Smooth muscle cell (in vitro differentiated cells): Measurements from ENCODE around the gene SLC4A3. TPM values are rescaled to one million over a fixed set of nuclear protein-coding genes. Genes with fewer than 3 reads are reported as not detected.

ENCODE experiments used
- DNase-seq: peaks from one replicate; lab custom pipeline; 2025; ENCODE audit not compliant: unreplicated experiment; lab: John Stamatoyannopoulos, UW
- H2AFZ ChIP-seq: fragments of 200-600 bp; sonication (generic); 2 replicates; pipeline ENCODE4 v1.6.0; 2016; ENCODE audit warnings: antibody characterized with exemption, low read depth, mild to moderate bottlenecking
- H3F3A ChIP-seq: fragments of 200-600 bp; sonication (generic); 2 replicates; pipeline ENCODE4 v1.6.0; 2017; ENCODE audit warnings: antibody characterized with exemption, low read depth
- H3K27ac ChIP-seq: fragments of 200-600 bp; sonication (generic); 2 replicates; pipeline ENCODE4 v1.5.1; 2016; ENCODE audit warnings: low read depth, mild to moderate bottlenecking
- H3K27me3 ChIP-seq: fragments of 200-600 bp; sonication (generic); 2 replicates; pipeline ENCODE4 v1.6.1; 2016; ENCODE audit warnings: low read depth, mild to moderate bottlenecking
- H3K36me3 ChIP-seq: fragments of 200-600 bp; sonication (generic); 2 replicates; pipeline ENCODE4 v1.5.1; 2016; ENCODE audit warnings: low read depth
- H3K4me1 ChIP-seq: fragments of 200-600 bp; sonication (generic); 2 replicates; pipeline ENCODE4 v1.5.1; 2016; ENCODE audit warnings: low read depth
- H3K4me2 ChIP-seq: fragments of 200-600 bp; sonication (generic); 2 replicates; pipeline ENCODE4 v1.6.0; 2016; ENCODE audit warnings: mild to moderate bottlenecking
- H3K4me3 ChIP-seq: fragments of 200-600 bp; sonication (generic); 2 replicates; pipeline ENCODE4 v1.5.1; 2016; ENCODE audit warnings: mild to moderate bottlenecking
- H3K79me2 ChIP-seq: fragments of 200-600 bp; sonication (generic); 2 replicates; pipeline ENCODE4 v1.6.0; 2016; ENCODE audit warnings: low read depth, mild to moderate bottlenecking
- H3K9ac ChIP-seq: fragments of 200-600 bp; sonication (generic); 2 replicates; pipeline ENCODE4 v1.6.0; 2016; ENCODE audit warnings: low read depth
- H3K9me3 ChIP-seq: fragments of 200-600 bp; sonication (generic); replicated peaks from 2 replicates; pipeline ENCODE4 v1.5.1; 2016; ENCODE audit warnings: low read depth
- H4K20me1 ChIP-seq: fragments of 200-600 bp; sonication (generic); 2 replicates; pipeline ENCODE4 v1.6.0; 2016; ENCODE audit warnings: low read depth
- CTCF ChIP-seq: fragments of 200-600 bp; sonication (generic); IDR thresholded peaks from 2 replicates; pipeline ENCODE4 v1.5.1; 2017; ENCODE audit warnings: borderline replicate concordance, mild to moderate bottlenecking, antibody characterized with exemption; ENCODE audit not compliant: insufficient read depth, poor library complexity, severe bottlenecking
- WGBS: methylation state at CpG from one replicate; pipeline ENCODE4 v1.1.7; 2016; ENCODE audit warnings: low lambda C conversion rate; 5-methylcytosine and 5-hydroxymethylcytosine counted together
- polyA plus RNA-seq: library from polyadenylated mRNA; unstranded; fragments of >200 nt; fragmentation: Nextera tagmentation; extraction: Ambion mirVana; gene quantifications from 2 replicates; pipeline ENCODE4 v1.2.1, GENCODE V29; 2016
- total RNA-seq: library from RNA; depleted of rRNA; stranded (reverse); fragments of >200 nt; gene quantifications from 2 replicates; pipeline ENCODE4 v1.2.3, GENCODE V29; 2014

SLC4A3 gene
- total and polyA plus RNA-seq, 2 experiments from 2014 or later: 4.9 to 12.1 TPM

GRCh38 chr2:219603771-219604170 is 23.7 kb upstream of the SLC4A3 start:
- Histone ChIP-seq H3K79me2 (no peaks in the 10 kb centered on the region), H3F3A (no peaks in the 10 kb centered on the region), H4K20me1 (no peaks in the 10 kb centered on the region), H3K27ac (no peak overlapping the region), H2AFZ (no peak overlapping the region), H3K4me2 (no peak overlapping the region), H3K9me3 (no peaks in the 10 kb centered on the region), H3K36me3 (no peaks in the 10 kb centered on the region), H3K4me1 (no peaks in the 10 kb centered on the region), H3K4me3 (no peak overlapping the region), H3K27me3 (no peaks in the 10 kb centered on the region), H3K9ac (no peak overlapping the region)
- TF ChIP-seq CTCF: no peak
- 96% methylated on average over 5 of the region's 5 CpGs for WGBS
- DNase-seq: no peak

GRCh38 chr2:219605607-219605954 is 21.8 kb upstream of the SLC4A3 start:
- no peak for TF ChIP-seq CTCF
- Histone ChIP-seq H3K9ac (no peak overlapping the region), H3K27me3 (no peaks in the 10 kb centered on the region)

GRCh38 chr2:219607931-219608330 is 19.5 kb upstream of the SLC4A3 start:
- Histone ChIP-seq H3K4me1 (no peaks in the 10 kb centered on the region), H3K36me3 (no peaks in the 10 kb centered on the region), H3K9me3 (no peaks in the 10 kb centered on the region), H2AFZ (no peak overlapping the region), H3K4me2 (no peak overlapping the region), H3F3A (no peaks in the 10 kb centered on the region), H3K4me3 (no peak overlapping the region), H3K9ac (no peak overlapping the region), H3K27me3 (no peaks in the 10 kb centered on the region), H4K20me1 (no peaks in the 10 kb centered on the region), H3K27ac (no peak overlapping the region), H3K79me2 (no peaks in the 10 kb centered on the region)
- no peak for DNase-seq
- TF ChIP-seq CTCF: no peak
- 97% methylated on average over 15 of the region's 15 CpGs for WGBS

More at GRCh38 chr2:219605607-219605954, 21.8 kb upstream of the SLC4A3 start:
- no peak for DNase-seq
- Histone ChIP-seq H3F3A (no peaks in the 10 kb centered on the region), H3K9me3 (no peaks in the 10 kb centered on the region), H3K4me1 (no peaks in the 10 kb centered on the region), H2AFZ (no peak overlapping the region), H3K36me3 (no peaks in the 10 kb centered on the region), H3K79me2 (no peaks in the 10 kb centered on the region), H3K27ac (no peak overlapping the region), H4K20me1 (no peaks in the 10 kb centered on the region), H3K4me3 (no peak overlapping the region), H3K4me2 (no peak overlapping the region)
- 97% methylated on average over 6 of the region's 6 CpGs for WGBS

- Histone ChIP-seq H2AFZ (no peak overlapping the region), H3K4me3 (no peak overlapping the region), H3K9me3 (no peaks in the 10 kb centered on the region), H3K27ac (no peak overlapping the region), H3K4me1 (no peaks in the 10 kb centered on the region), H3K9ac (no peak overlapping the region), H3F3A (no peaks in the 10 kb centered on the region), H3K36me3 (no peaks in the 10 kb centered on the region), H3K79me2 (no peaks in the 10 kb centered on the region), H3K4me2 (no peak overlapping the region), H3K27me3 (no peaks in the 10 kb centered on the region), H4K20me1 (no peaks in the 10 kb centered on the region)
- no peak for TF ChIP-seq CTCF
- no peak for DNase-seq
- 88% methylated on average over 15 of the region's 15 CpGs for WGBS
Observed at GRCh38 chr2:219608399-219608964, 18.9 kb upstream of the SLC4A3 start.
